ENCODE results near the gene CMTM1.

Gene CMTM1

DNA sequence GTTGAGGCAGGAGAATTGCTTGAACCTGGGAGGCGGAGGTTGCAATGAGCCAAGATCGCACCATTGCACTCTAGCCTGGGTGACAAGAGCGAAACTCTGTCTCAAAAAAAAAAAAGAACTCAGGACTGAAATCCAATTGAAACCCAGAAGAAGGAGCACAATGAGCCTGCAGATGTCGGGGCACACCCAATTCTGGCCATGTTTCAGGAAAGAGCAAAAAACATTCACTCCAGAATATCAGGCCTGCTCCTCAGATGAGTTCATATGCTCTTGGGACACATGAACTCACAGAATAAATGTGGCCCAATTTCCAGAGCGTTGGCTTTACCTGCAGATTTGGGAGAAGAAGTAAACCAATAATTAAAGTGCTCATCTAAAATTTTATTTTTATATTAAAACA, 10.1 kb downstream of the CMTM1 start:
- TF ChIP-seq, protein P1, sequence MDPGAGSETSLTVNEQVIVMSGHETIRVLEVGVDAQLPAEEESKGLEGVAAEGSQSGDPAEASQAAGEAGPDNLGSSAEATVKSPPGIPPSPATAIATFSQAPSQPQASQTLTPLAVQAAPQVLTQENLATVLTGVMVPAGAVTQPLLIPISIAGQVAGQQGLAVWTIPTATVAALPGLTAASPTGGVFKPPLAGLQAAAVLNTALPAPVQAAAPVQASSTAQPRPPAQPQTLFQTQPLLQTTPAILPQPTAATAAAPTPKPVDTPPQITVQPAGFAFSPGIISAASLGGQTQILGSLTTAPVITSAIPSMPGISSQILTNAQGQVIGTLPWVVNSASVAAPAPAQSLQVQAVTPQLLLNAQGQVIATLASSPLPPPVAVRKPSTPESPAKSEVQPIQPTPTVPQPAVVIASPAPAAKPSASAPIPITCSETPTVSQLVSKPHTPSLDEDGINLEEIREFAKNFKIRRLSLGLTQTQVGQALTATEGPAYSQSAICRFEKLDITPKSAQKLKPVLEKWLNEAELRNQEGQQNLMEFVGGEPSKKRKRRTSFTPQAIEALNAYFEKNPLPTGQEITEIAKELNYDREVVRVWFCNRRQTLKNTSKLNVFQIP (CRISPR knock-in tag; IDR thresholded peaks at IDR 0.05; ENCODE audit: borderline replicate concordance, low read depth): no peak
- no peak for TF ChIP-seq ZNF8 (CRISPR knock-in tag; IDR thresholded peaks at IDR 0.05)
- TF ChIP-seq ZNF70 (CRISPR knock-in tag; IDR thresholded peaks at IDR 0.05): no peak
- TF ChIP-seq ZFP3 (CRISPR knock-in tag; IDR thresholded peaks at IDR 0.05): no peak
- TF ChIP-seq ZC3H10 (CRISPR knock-in tag; IDR thresholded peaks at IDR 0.05): no peak
- no peak for TF ChIP-seq ARNTL (CRISPR knock-in tag; IDR thresholded peaks at IDR 0.05; ENCODE audit: borderline replicate concordance, low read depth)
- TF ChIP-seq, protein P2, sequence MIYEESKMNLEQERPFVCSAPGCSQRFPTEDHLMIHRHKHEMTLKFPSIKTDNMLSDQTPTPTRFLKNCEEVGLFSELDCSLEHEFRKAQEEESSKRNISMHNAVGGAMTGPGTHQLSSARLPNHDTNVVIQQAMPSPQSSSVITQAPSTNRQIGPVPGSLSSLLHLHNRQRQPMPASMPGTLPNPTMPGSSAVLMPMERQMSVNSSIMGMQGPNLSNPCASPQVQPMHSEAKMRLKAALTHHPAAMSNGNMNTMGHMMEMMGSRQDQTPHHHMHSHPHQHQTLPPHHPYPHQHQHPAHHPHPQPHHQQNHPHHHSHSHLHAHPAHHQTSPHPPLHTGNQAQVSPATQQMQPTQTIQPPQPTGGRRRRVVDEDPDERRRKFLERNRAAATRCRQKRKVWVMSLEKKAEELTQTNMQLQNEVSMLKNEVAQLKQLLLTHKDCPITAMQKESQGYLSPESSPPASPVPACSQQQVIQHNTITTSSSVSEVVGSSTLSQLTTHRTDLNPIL (CRISPR knock-in tag; IDR thresholded peaks at IDR 0.05; ENCODE audit: low read depth): no peak
- no peak for TF ChIP-seq CSDC2 (CRISPR knock-in tag; IDR thresholded peaks at IDR 0.05)
- TF ChIP-seq GLIS3 (CRISPR knock-in tag; IDR thresholded peaks at IDR 0.05): no peak
- TF ChIP-seq, protein P3, sequence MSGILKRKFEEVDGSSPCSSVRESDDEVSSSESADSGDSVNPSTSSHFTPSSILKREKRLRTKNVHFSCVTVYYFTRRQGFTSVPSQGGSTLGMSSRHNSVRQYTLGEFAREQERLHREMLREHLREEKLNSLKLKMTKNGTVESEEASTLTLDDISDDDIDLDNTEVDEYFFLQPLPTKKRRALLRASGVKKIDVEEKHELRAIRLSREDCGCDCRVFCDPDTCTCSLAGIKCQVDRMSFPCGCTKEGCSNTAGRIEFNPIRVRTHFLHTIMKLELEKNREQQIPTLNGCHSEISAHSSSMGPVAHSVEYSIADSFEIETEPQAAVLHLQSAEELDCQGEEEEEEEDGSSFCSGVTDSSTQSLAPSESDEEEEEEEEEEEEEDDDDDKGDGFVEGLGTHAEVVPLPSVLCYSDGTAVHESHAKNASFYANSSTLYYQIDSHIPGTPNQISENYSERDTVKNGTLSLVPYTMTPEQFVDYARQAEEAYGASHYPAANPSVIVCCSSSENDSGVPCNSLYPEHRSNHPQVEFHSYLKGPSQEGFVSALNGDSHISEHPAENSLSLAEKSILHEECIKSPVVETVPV (CRISPR knock-in tag; IDR thresholded peaks at IDR 0.05): no peak
- TF ChIP-seq ZNF565 (CRISPR knock-in tag; conservative IDR thresholded peaks at IDR 0.05; ENCODE audit: low read depth): no peak
- ATAC-seq: no peak

DNA sequence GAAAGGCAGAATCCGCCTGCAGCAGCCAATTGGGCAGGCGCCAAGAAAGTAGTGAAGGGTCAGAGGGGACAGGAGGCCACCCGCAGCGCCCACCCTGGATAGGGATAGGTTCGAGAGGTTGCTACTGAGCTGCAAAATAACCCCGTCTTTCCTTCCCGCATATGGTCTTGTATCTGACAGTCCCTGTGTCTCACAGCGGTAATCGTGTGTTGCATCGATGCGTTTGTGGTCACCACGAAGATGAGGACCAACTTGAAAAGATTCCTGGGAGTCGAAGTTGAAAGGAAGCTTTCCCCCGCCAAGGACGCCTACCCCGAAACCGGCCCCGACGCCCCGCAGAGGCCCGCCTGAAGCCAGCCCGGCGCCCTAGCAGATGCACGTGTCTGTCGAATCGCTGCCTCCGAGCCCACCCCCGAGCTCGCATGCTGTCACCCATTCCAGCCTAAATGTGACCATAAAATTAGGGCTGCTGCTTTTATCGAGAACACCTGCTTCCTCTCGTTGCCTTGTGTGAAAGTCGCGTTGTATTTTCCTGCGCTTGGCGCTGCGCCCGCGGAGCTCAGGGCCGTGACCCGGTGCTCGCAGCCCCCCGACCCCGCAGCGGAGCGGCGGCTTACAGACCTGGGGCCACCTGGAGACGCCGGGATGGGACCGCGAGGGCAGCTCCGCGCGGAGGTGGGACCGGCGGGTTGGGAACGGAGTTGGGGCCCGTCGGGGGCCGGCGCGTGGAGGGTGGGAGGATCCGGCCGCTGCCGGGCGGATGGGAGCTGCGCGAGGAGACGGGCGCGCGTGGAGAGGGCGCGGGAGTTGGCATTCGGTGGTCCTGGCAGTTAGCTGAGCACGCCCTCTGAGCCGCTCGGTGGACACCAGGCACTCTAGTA, 12.7 kb downstream of the CMTM1 start, which contains the start of gene CMTM2:
Gene CMTM2 (plus strand): TSS at position 813 of the 881 bp plus-strand sequence. CDS start 145 bp downstream, outside the sequence.
- no peak for ATAC-seq
- TF ChIP-seq TCF4 (CRISPR knock-in tag; IDR thresholded peaks at IDR 0.05; ENCODE audit: borderline replicate concordance): no peak
- no peak for TF ChIP-seq ZFP3 (CRISPR knock-in tag; IDR thresholded peaks at IDR 0.05)
- TF ChIP-seq CSDC2 (CRISPR knock-in tag; IDR thresholded peaks at IDR 0.05): no peak
- no peak for TF ChIP-seq BACH2 (CRISPR knock-in tag; IDR thresholded peaks at IDR 0.05; ENCODE audit: borderline replicate concordance)
- TF ChIP-seq, protein P3 (CRISPR knock-in tag; IDR thresholded peaks at IDR 0.05): no peak
- TF ChIP-seq RARB (CRISPR knock-in tag; IDR thresholded peaks at IDR 0.05): no peak
- no peak for TF ChIP-seq ZFP30 (CRISPR knock-in tag; IDR thresholded peaks at IDR 0.05)
- TF ChIP-seq TOX (CRISPR knock-in tag; IDR thresholded peaks at IDR 0.05; ENCODE audit: borderline replicate concordance): no peak
- TF ChIP-seq ARNTL (CRISPR knock-in tag; IDR thresholded peaks at IDR 0.05; ENCODE audit: borderline replicate concordance, low read depth): no peak
- no peak for TF ChIP-seq ZC3H10 (CRISPR knock-in tag; IDR thresholded peaks at IDR 0.05)
- TF ChIP-seq ISL1 (CRISPR knock-in tag; IDR thresholded peaks at IDR 0.05): no peak
- TF ChIP-seq ESRRG (CRISPR knock-in tag; IDR thresholded peaks at IDR 0.05): no peak
- TF ChIP-seq, protein P4, sequence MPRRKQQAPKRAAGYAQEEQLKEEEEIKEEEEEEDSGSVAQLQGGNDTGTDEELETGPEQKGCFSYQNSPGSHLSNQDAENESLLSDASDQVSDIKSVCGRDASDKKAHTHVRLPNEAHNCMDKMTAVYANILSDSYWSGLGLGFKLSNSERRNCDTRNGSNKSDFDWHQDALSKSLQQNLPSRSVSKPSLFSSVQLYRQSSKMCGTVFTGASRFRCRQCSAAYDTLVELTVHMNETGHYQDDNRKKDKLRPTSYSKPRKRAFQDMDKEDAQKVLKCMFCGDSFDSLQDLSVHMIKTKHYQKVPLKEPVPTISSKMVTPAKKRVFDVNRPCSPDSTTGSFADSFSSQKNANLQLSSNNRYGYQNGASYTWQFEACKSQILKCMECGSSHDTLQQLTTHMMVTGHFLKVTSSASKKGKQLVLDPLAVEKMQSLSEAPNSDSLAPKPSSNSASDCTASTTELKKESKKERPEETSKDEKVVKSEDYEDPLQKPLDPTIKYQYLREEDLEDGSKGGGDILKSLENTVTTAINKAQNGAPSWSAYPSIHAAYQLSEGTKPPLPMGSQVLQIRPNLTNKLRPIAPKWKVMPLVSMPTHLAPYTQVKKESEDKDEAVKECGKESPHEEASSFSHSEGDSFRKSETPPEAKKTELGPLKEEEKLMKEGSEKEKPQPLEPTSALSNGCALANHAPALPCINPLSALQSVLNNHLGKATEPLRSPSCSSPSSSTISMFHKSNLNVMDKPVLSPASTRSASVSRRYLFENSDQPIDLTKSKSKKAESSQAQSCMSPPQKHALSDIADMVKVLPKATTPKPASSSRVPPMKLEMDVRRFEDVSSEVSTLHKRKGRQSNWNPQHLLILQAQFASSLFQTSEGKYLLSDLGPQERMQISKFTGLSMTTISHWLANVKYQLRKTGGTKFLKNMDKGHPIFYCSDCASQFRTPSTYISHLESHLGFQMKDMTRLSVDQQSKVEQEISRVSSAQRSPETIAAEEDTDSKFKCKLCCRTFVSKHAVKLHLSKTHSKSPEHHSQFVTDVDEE (CRISPR knock-in tag; IDR thresholded peaks at IDR 0.05): no peak

DNA sequence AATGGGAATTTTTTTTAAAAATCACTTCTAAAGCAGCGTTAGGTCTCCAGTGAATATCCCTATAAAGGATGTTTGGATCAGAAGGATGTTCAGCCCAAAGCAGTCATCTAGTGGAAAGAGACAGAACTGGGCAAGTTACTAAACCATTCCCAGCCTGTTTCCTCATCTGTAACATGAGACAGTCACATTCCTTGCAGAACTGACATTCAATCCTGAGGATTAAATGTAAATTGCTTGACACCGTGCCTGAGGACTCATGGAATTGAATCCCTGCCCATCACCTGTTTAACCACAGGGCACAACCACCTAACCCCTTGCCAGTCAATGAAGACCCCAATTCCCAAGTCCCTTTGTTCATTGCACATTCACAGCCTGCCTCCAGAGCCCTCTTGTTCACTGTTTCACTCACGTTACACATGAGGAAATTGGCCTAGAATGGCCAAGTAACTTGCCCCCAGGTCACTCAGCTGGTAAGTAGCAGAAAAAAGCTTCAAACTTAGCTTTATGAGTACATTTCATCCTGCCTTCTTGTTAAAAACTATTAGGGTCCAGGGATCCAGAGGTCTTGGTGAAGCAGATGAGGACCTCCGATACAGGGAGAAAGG, 14.5 kb downstream of the CMTM1 start:
- TF ChIP-seq TCF4 (CRISPR knock-in tag; IDR thresholded peaks at IDR 0.05; ENCODE audit: borderline replicate concordance): no peak
- TF ChIP-seq ZFP3 (CRISPR knock-in tag; IDR thresholded peaks at IDR 0.05): no peak
- TF ChIP-seq ZC3H10 (CRISPR knock-in tag; IDR thresholded peaks at IDR 0.05): no peak
- no peak for TF ChIP-seq ZNF565 (CRISPR knock-in tag; conservative IDR thresholded peaks at IDR 0.05; ENCODE audit: low read depth)
- no peak for TF ChIP-seq TOX (CRISPR knock-in tag; IDR thresholded peaks at IDR 0.05; ENCODE audit: borderline replicate concordance)
- TF ChIP-seq RARB (CRISPR knock-in tag; IDR thresholded peaks at IDR 0.05): no peak
- no peak for TF ChIP-seq ISL1 (CRISPR knock-in tag; IDR thresholded peaks at IDR 0.05)
- TF ChIP-seq, protein P4 (CRISPR knock-in tag; IDR thresholded peaks at IDR 0.05): no peak
- peak; percentile 99 for ATAC-seq
